OCI-M2 (cell line): ENCODE data around the gene CA5A.

Experiments
- DNase-seq: peaks from one replicate; lab custom pipeline; 2025; ENCODE audit not compliant: unreplicated experiment; lab: John Stamatoyannopoulos, UW

Gene CA5A

GRCh38 chr16:87964049-87964659, 27.8 kb upstream of the CA5A start:
- DNase-seq, result no peak

GRCh38 chr16:87963400-87963799, 27.1 kb upstream of the CA5A start:
- DNase-seq, result no peak

GRCh38 chr16:87961623-87962022, 25.3 kb upstream of the CA5A start:
- no peak for DNase-seq

GRCh38 chr16:87960852-87961251, 24.5 kb upstream of the CA5A start:
- no peak for DNase-seq

GRCh38 chr16:87960296-87960695, 24.0 kb upstream of the CA5A start:
- DNase-seq, result no peak

GRCh38 chr16:87959391-87959990, 23.2 kb upstream of the CA5A start:
- no peak for DNase-seq

GRCh38 chr16:87958632-87959031, 22.3 kb upstream of the CA5A start:
- DNase-seq, result no peak

GRCh38 chr16:87957296-87958094, 21.2 kb upstream of the CA5A start:
- no peak for DNase-seq

- DNase-seq, result no peak
These were observed 20.3 kb upstream of the CA5A start for GRCh38 chr16:87956365-87957231.

GRCh38 chr16:87956098-87956364, 19.7 kb upstream of the CA5A start:
- DNase-seq, result no peak

- DNase-seq, result no peak
These were observed 19.2 kb upstream of the CA5A start for GRCh38 chr16:87955302-87956097.

GRCh38 chr16:87954826-87955225, 18.5 kb upstream of the CA5A start:
- no peak for DNase-seq

GRCh38 chr16:87954361-87954760, 18.0 kb upstream of the CA5A start:
- no peak for DNase-seq

- DNase-seq, result no peak
These were observed 17.2 kb upstream of the CA5A start for GRCh38 chr16:87953308-87954215.

- DNase-seq, result no peak
These were observed 16.4 kb upstream of the CA5A start for GRCh38 chr16:87952751-87953150.

GRCh38 chr16:87951552-87952538, 15.5 kb upstream of the CA5A start:
- DNase-seq, result no peak

GRCh38 chr16:87950765-87951551, 14.6 kb upstream of the CA5A start, which contains the start of gene BANP:
TSS of gene BANP (plus strand) at chr16:87951434. CDS start at chr16:87975116, 23,682 bp downstream.
- peak; percentile 77 for DNase-seq
